H1 (cell line): ENCODE measurements around the gene MECR. TPM values are rescaled to one million over a fixed set of nuclear protein-coding genes. Genes with fewer than 3 reads are reported as not detected.

Source experiments
- CTCF ChIA-PET: fragments of 300-600 bp; sonication (Branson Sonifier 250); formaldehyde crosslinking; loops from one replicate; lab custom pipeline; 2021; ENCODE audit not compliant: partially characterized antibody; lab: Charles Lee
- POLR2A ChIA-PET: fragments of 300-600 bp; sonication (Branson Sonifier 250); formaldehyde crosslinking; loops from one replicate; lab custom pipeline; 2021; ENCODE audit warnings: inconsistent platforms; ENCODE audit not compliant: partially characterized antibody; lab: Charles Lee
- DNase-seq, 2 experiments: peaks; one replicate each; pipeline versions ENCODE4 v3.0.0 to v3.0.0-alpha.2; 2010 to 2022; ENCODE audit warnings: low spot score in 2 of 2, low read depth in 1 of 2, mixed read lengths in 1 of 2
- FAIRE-seq: peaks from 2 replicates; lab custom pipeline; 2011; peaks lifted over from hg19 to GRCh38; lab: Jason Lieb, UNC
- H2AFZ ChIP-seq: 2 replicates; pipeline ENCODE4 v1.8.1; 2012; ENCODE audit warnings: low read length, inconsistent platforms
- H2AK5ac ChIP-seq: 2 replicates; pipeline ENCODE4 v1.6.1; 2013; ENCODE audit warnings: low read depth, low read length
- H2BK120ac ChIP-seq: replicated peaks from 2 replicates; pipeline ENCODE3; 2013; ENCODE audit warnings: low read depth, low read length, inconsistent platforms
- H2BK12ac ChIP-seq: 2 replicates; pipeline ENCODE4 v1.6.1; 2013; ENCODE audit warnings: low read depth, low read length
- H2BK15ac ChIP-seq: 2 replicates; pipeline ENCODE4 v1.6.1; 2013; ENCODE audit warnings: low read length
- H2BK20ac ChIP-seq: 2 replicates; pipeline ENCODE4 v1.6.1; 2013; ENCODE audit warnings: low read length
- H2BK5ac ChIP-seq: 2 replicates; pipeline ENCODE4 v1.6.1; 2013; ENCODE audit warnings: low read depth, low read length
- H3K14ac ChIP-seq: 2 replicates; pipeline ENCODE4 v1.6.1; 2013; ENCODE audit warnings: inconsistent platforms; ENCODE audit not compliant: insufficient read length
- H3K18ac ChIP-seq: 2 replicates; pipeline ENCODE4 v1.6.1; 2013; ENCODE audit warnings: low read length; ENCODE audit errors: extremely low read depth
- H3K23ac ChIP-seq: 2 replicates; pipeline ENCODE4 v1.6.1; 2013; ENCODE audit warnings: inconsistent platforms; ENCODE audit not compliant: insufficient read length
- H3K23me2 ChIP-seq: 2 replicates; pipeline ENCODE4 v1.6.1; 2013; ENCODE audit warnings: low read depth, low read length
- H3K27ac ChIP-seq: 2 replicates; pipeline ENCODE4 v1.6.1; 2011; ENCODE audit warnings: low read depth, low read length, inconsistent platforms
- H3K27me3 ChIP-seq, 4 experiments: replicated peaks in 1 of 4; 1 replicate in 1 of 4; 2 replicates in 3 of 4; pipeline versions ENCODE4 v1.6.1 to v1.8.1; 2011 to 2013; ENCODE audit warnings: low read length in 3 of 4, mild to moderate bottlenecking in 3 of 4, inconsistent platforms in 2 of 4, mixed read lengths in 2 of 4, moderate library complexity in 1 of 4; ENCODE audit not compliant: control insufficient read depth in 3 of 4, insufficient read depth in 3 of 4; ENCODE audit errors: extremely low read depth in 1 of 4
- H3K36me3 ChIP-seq, 4 experiments: 2 replicates each; pipeline versions ENCODE4 v1.6.1 to v1.8.1; 2011 to 2013; ENCODE audit warnings: mild to moderate bottlenecking in 4 of 4, low read length in 3 of 4, moderate library complexity in 2 of 4, control low read depth in 1 of 4, inconsistent platforms in 1 of 4; ENCODE audit not compliant: insufficient read depth in 4 of 4, control insufficient read depth in 2 of 4
- H3K4ac ChIP-seq: replicated peaks from 2 replicates; pipeline ENCODE3; 2013; ENCODE audit warnings: low read length, low read depth, mixed read lengths, inconsistent platforms; ENCODE audit not compliant: insufficient read length
- H3K4me1 ChIP-seq, 4 experiments: replicated peaks in 1 of 4; 1 replicate in 1 of 4; 2 replicates in 3 of 4; pipeline versions ENCODE4 v1.6.1 to v1.8.1; 2011 to 2013; ENCODE audit warnings: low read length in 3 of 4, inconsistent platforms in 2 of 4, mixed read lengths in 1 of 4; ENCODE audit not compliant: insufficient read depth in 4 of 4, control insufficient read depth in 3 of 4
- H3K4me2 ChIP-seq, 2 experiments: 2 replicates each; pipeline versions ENCODE4 v1.6.1 to v1.8.1; 2011 to 2013; ENCODE audit warnings: low read depth in 2 of 2, low read length in 2 of 2, control low read depth in 1 of 2, inconsistent platforms in 1 of 2, mild to moderate bottlenecking in 1 of 2; ENCODE audit not compliant: insufficient read depth in 1 of 2
- H3K4me3 ChIP-seq, 4 experiments: fragments of 200-600, 300-600 bp in 1 of 4; sonication (generic), shearing (Covaris generic), sonication (Bioruptor Twin) in 1 of 4; 2 replicates each; pipeline versions ENCODE4 v1.5.1 to v1.8.1; 2011 to 2016; ENCODE audit warnings: low read length in 4 of 4, low read depth in 3 of 4, control low read depth in 2 of 4, inconsistent platforms in 2 of 4, mild to moderate bottlenecking in 2 of 4, mixed read lengths in 1 of 4, moderate library complexity in 1 of 4; ENCODE audit not compliant: insufficient read depth in 2 of 4; ENCODE audit errors: extremely low read depth in 1 of 4
- H3K56ac ChIP-seq: replicated peaks from 2 replicates; pipeline ENCODE3; 2013; ENCODE audit warnings: low read depth, mild to moderate bottlenecking, mixed read lengths, low read length, inconsistent platforms; ENCODE audit not compliant: insufficient read length
- H3K79me1 ChIP-seq: 2 replicates; pipeline ENCODE4 v1.6.1; 2013; ENCODE audit warnings: low read depth, low read length, control low read depth
- H3K79me2 ChIP-seq, 2 experiments: 2 replicates each; pipeline versions ENCODE4 v1.6.1 to v1.8.1; 2012 to 2013; ENCODE audit warnings: low read length in 2 of 2, mild to moderate bottlenecking in 2 of 2, inconsistent platforms in 1 of 2; ENCODE audit not compliant: insufficient read depth in 2 of 2, control insufficient read depth in 1 of 2
- H3K9ac ChIP-seq, 4 experiments: replicated peaks in 1 of 4; 1 replicate in 1 of 4; 2 replicates in 3 of 4; pipeline versions ENCODE4 v1.6.1 to v1.8.1; 2011 to 2013; ENCODE audit warnings: low read depth in 3 of 4, low read length in 3 of 4, control low read depth in 2 of 4, mild to moderate bottlenecking in 2 of 4, moderate library complexity in 2 of 4, inconsistent platforms in 1 of 4; ENCODE audit errors: extremely low read depth in 1 of 4
- H3K9me3 ChIP-seq, 2 experiments: 2 replicates each; pipeline versions ENCODE4 v1.6.1 to v1.8.1; 2012 to 2013; ENCODE audit warnings: mild to moderate bottlenecking in 2 of 2, moderate library complexity in 2 of 2, control low read depth in 1 of 2, inconsistent platforms in 1 of 2, low read depth in 1 of 2, low read length in 1 of 2, mixed read lengths in 1 of 2; ENCODE audit not compliant: insufficient read depth in 2 of 2
- H4K20me1 ChIP-seq, 2 experiments: replicated peaks in 1 of 2; 2 replicates each; pipeline versions ENCODE3 to v1.8.1; 2011 to 2013; ENCODE audit warnings: inconsistent platforms in 2 of 2, low read length in 2 of 2, mild to moderate bottlenecking in 1 of 2; ENCODE audit not compliant: insufficient read depth in 2 of 2, control insufficient read depth in 1 of 2
- H4K5ac ChIP-seq: 2 replicates; pipeline ENCODE4 v1.6.1; 2013; ENCODE audit warnings: low read length, low read depth, mixed read lengths, inconsistent platforms; ENCODE audit not compliant: insufficient read length
- H4K8ac ChIP-seq: 2 replicates; pipeline ENCODE4 v1.8.0; 2013; ENCODE audit warnings: mild to moderate bottlenecking, moderate library complexity, low read length, inconsistent platforms; ENCODE audit not compliant: insufficient read depth; ENCODE audit errors: extremely low read depth
- H4K91ac ChIP-seq: replicated peaks from 2 replicates; pipeline ENCODE3; 2013; ENCODE audit warnings: low read length, mixed read lengths, inconsistent platforms; ENCODE audit not compliant: insufficient read length
- CTCF ChIP-seq, 3 experiments: IDR thresholded peaks; 1 replicate in 2 of 3; 2 replicates in 1 of 3; pipeline versions ENCODE4 v1.5.1 to v1.6.1; 2011; ENCODE audit warnings: low read length in 3 of 3, mild to moderate bottlenecking in 3 of 3, inconsistent platforms in 2 of 3, low read depth in 1 of 3, moderate library complexity in 1 of 3; ENCODE audit not compliant: insufficient read depth in 1 of 3; ENCODE audit errors: control extremely low read depth in 1 of 3
- TCF12 ChIP-seq: IDR thresholded peaks from 2 replicates; pipeline ENCODE4 v1.6.1; 2011; ENCODE audit warnings: low read depth, mild to moderate bottlenecking, low read length
- TEAD4 ChIP-seq: IDR thresholded peaks from 2 replicates; pipeline ENCODE4 v1.6.1; 2012; ENCODE audit warnings: low read depth, low read length, inconsistent platforms, mixed read lengths
- WGBS, 2 experiments: shearing (Covaris generic) in 1 of 2; methylation state at CpG; one replicate each; pipeline versions ENCODE4 v1.1.6 to v1.1.7; 2013 to 2015; ENCODE audit warnings: low lambda C conversion rate in 2 of 2, mixed read lengths in 2 of 2, inconsistent platforms in 1 of 2, low coverage in 1 of 2, missing lambda C conversion rate in 1 of 2; ENCODE audit not compliant: insufficient replicate concordance in 2 of 2, insufficient coverage in 1 of 2, insufficient read length in 1 of 2; ENCODE audit errors: extremely low coverage in 1 of 2, missing lambda C conversion rate in 1 of 2; 5-methylcytosine and 5-hydroxymethylcytosine counted together
- polyA plus RNA-seq, 7 experiments: library from polyadenylated mRNA; depleted of rRNA in 3 of 7; stranded (reverse) in 5 of 7; unstranded in 2 of 7; fragments of >200 nt in 5 of 7; fragments of 200-250 nt in 2 of 7; gene quantifications; 1 replicate in 5 of 7; 2 replicates in 1 of 7; 4 replicates in 1 of 7; pipeline versions ENCODE4 v1.2.1 to v1.2.3, GENCODE V29; 2011 to 2013; ENCODE audit warnings: missing spikeins in 2 of 7, mixed read lengths in 2 of 7
- total RNA-seq: library from RNA; stranded (reverse); fragmentation: NEBNext Ultra II Directional; extraction: Animal tissue kit (Norgen Biotek cat#: 25700); gene quantifications from 2 replicates; pipeline ENCODE4 v1.2.1, GENCODE V29; 2021

The MECR gene
- total and polyA plus RNA-seq, 2 of the 8 experiments (the other 6 are each of a cell fraction or from before 2014, with no cell fraction given): 24.2 to 24.4 TPM

GRCh38 chr1:29272147-29272907, 41.6 kb upstream of the MECR start:
- no peak for TF ChIP-seq TCF12
- TF ChIP-seq CTCF (IDR thresholded peaks at IDR 0.05; ENCODE audit: control extremely low read depth in 1 of 3, insufficient read depth in 1 of 3, low read depth in 1 of 3, low read length in 3 of 3): no peak
- peak; percentile 63 for TF ChIP-seq TEAD4
- TF ChIP-seq, all 59 proteins: peak for 1
- 77% methylated on average over 6 of the region's 6 CpGs; no CpG with 5 or more reads in 1 of the 2 experiments for WGBS, 2 experiments
- Histone ChIP-seq H3K56ac (no peak overlapping the region), H3K4me3 (peak overlapping the region in 1 of 4 experiments; percentile 11; a peak in 1 of 8 replicates), H4K91ac (peak overlapping the region; percentile 52), H2AFZ (no peak overlapping the region), H2BK20ac (peak overlapping the region; percentile 83; the same call in 1 of the 2 replicates), H2BK15ac (no peak overlapping the region), H3K27me3 (no peaks in the 10 kb centered on the region), H3K4me2 (peak overlapping the region; percentile 49 to 73), H3K79me1 (no peaks in the 10 kb centered on the region), H3K23ac (no peak overlapping the region), H4K8ac (no peak overlapping the region), H2AK5ac (no peak overlapping the region), H4K5ac (peak overlapping the region; percentile 65), H3K27ac (0 out of 2 replicates have a peak overlapping the region, but pooled peaks have one; percentile 22), H2BK5ac (peak overlapping the region; percentile 54; the same call in 1 of the 2 replicates), H3K4me1 (peaks cover 6 to 15% (median 11%) of the 10 kb centered on the region in 4 experiments), H3K23me2 (no peaks in the 10 kb centered on the region), H3K14ac (no peak overlapping the region), H3K9me3 (no peaks in the 10 kb centered on the region), H2BK120ac (peak overlapping the region; percentile 49), H3K18ac (peak overlapping the region; percentile 72; the same call in 1 of the 2 replicates), H3K79me2 (no peaks in the 10 kb centered on the region), H4K20me1 (no peaks in the 10 kb centered on the region), H3K9ac (no peak overlapping the region), H2BK12ac (peak overlapping the region; percentile 72), H3K4ac (peak overlapping the region; percentile 55), H3K36me3 (0 out of 8 replicates have a peak, but pooled peaks cover 0 to 3% (median 0%) of the 10 kb centered on the region in 4 experiments)
- FAIRE-seq: peak; percentile 55
- ChIA-PET CTCF (interaction anchor here (1.0 to 3.5 kb wide), 5 partner anchors 10 to 29 kb away, joined by 3 to 9 read pairs (median 5); no protein-coding TSS in a partner anchor), POLR2A (no interaction called here)
- DNase-seq: no peak
